Dermis microvascular lymphatic vessel endothelial cell (primary cell): ENCODE measurements around the gene FLOT1. TPM values are rescaled to one million over a fixed set of nuclear protein-coding genes. Genes with fewer than 3 reads are reported as not detected.

Experiments used
- DNase-seq, 2 donors: peaks; one replicate each; pipeline versions ENCODE4 v3.0.0 to v3.0.0-alpha.2; 2010; ENCODE audit warnings: low read depth in 2 of 2
- total RNA-seq: library from RNA; depleted of rRNA; stranded (reverse); fragments of >200 nt; gene quantifications from 2 replicates; pipeline ENCODE4 v1.2.1, GENCODE V29; 2014

The FLOT1 gene
- total RNA-seq, 1 donor from 2014 or later: 55.2 TPM

DNA sequence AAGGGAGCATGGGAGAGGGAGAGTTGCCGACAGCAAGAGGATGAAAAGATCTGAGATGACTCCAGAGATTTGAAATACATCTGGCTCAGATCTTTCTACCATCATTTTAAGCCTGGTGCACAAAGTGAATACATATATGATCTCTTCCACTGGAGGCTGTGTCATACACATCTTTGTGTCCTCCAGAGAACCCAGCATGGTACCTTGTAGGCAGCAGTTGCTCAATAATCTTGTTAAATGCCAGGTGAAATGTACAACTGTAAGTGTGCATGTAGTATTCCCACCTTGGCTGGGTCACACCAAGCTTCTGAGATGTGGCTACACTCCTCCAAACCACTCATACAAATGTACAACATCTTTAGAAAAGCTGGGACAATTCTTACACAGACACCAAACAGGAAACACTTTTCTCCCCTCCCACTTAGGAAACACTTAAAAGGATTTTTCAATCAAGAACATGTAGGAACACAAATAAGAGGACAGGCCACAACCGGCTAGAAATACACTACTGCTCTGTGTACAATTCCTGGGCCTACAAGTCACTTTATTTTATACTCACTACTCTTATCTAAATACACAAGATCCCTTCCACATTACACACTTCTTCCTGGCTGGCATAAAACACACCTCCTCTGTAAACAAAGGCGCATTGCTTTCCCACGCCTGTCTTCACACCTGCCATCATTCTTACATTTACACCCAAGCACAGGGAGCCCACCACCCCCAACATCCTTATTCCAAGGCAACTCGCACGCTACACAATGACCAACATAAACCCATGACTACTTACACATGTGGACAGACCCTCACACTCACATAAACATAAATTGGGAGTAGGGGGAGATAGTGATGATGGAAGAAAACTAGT is 5.6 kb upstream of the FLOT1 start:
- DNase-seq: peak in 1 of 2 donors; percentile 99

DNA sequence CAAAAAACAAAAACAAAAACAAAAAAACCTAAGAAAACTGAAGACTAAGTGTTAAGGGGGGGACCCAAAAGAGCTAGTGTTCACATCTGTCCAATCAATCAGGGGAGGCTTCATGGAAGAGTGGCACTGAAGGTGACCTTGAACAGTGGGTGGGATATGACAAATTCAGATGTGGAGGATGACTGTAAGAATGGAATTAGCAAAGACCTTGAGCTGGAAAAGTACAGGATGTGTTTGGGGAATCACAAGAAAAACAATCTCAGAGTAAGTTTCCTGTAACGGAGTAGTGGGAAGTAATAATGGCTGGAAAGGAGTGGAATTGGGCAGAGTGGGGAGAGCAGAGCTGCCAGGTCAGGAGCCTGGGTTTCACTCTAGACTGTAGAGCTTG is 4.8 kb upstream of the FLOT1 start:
- DNase-seq: peak in 1 of 2 donors; percentile 91

- peak; percentile 95 to 98 for DNase-seq
Observed at GRCh38 chr6:30744054-30744805, 1.7 kb upstream of the FLOT1 start, which contains the start of gene IER3. Gene IER3 (minus strand): TSS chr6:30744547. CDS start chr6:30744518, 29 bp downstream.

DNA sequence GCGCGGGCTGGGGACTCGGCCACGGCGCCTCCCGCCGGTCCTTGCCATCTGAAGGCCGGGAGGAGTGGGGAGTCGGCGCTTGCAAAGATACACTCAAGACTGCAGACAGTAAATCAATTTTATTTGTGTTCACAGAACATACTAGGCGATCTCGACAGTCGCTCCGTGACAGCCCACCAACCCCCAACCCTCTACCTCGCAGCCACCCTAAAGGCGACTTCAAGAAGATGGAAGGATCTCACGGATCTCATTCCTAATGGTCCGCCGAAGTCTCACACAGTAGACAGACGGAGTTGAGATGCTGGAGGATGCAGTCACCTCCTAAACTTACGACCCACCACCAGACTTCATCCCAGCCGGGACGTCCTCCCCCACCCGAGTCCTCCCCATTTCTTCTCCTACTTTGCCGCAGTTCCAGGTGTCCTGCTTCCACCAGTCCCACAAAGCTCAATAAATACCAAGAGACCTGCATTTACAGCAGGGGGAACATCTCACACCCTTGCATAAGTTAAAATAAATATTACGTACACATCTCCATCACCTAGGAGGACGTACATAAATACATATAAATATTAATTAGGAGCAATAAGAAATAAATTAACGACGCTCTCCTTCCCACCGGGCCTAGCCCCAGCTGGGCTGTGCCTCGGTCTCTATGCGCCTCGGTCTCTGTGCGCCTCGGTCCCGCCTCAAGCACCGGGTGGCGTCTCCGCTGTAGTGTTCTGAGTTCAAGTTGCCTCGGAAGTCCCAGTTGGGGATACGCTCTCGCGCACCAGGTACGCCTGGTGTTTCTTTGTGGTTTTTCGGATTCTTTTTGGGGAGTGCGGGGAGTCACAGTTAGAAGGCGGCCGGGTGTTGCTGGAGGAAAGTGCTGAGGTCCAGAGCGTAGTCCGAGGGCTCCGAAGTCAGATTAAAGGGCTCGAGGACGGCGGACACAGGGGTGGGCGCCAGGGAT is 889 bp upstream of the FLOT1 start:
- peak in 1 of 2 donors; percentile 31 for DNase-seq

- DNase-seq: peak in 1 of 2 donors; percentile 84
Observed at GRCh38 chr6:30741789-30742315, 635 bp downstream of the FLOT1 start.

GRCh38 chr6:30741063-30741779 is 1.3 kb downstream of the FLOT1 start:
- DNase-seq: peak in 1 of 2 donors; percentile 57

DNA sequence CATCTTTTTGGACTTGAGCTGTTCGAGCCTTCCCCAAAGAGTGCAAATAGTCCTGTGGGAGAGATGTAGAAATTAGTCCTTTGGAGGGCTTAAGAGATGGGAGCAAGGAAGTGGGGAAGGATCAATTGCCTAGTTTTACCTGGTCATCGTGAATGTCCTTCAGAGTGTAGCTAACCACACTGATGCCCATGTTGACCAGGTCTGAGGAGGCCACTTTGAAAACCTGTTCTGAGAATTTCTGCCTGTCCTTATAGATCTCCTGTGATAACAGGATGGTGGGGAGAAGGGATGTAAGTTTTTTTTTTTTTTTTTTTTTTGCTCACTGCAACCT is 2.0 kb downstream of the FLOT1 start:
- DNase-seq: peak in 1 of 2 donors; percentile 32

DNA sequence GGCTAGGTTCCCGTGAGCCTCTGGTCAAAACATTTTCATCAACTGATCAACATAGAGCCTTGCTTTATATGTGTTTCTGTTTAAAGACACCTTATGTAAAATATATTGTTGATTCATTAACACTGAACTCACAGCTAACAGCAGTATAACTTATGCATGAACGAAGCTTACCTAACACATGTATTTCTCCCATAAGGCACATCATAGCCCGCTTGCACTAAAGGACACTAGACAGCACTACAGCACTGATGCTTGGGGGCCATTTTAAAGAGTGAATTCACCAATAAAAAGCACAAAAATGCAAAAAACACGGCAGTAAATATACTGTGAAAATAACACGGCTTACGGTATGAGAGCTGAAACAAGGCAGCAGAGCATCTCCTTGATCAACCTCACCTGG is 4.0 kb downstream of the FLOT1 start:
- DNase-seq: no peak

GRCh38 chr6:30735668-30736314 is 6.7 kb downstream of the FLOT1 start:
- DNase-seq: no peak

DNA sequence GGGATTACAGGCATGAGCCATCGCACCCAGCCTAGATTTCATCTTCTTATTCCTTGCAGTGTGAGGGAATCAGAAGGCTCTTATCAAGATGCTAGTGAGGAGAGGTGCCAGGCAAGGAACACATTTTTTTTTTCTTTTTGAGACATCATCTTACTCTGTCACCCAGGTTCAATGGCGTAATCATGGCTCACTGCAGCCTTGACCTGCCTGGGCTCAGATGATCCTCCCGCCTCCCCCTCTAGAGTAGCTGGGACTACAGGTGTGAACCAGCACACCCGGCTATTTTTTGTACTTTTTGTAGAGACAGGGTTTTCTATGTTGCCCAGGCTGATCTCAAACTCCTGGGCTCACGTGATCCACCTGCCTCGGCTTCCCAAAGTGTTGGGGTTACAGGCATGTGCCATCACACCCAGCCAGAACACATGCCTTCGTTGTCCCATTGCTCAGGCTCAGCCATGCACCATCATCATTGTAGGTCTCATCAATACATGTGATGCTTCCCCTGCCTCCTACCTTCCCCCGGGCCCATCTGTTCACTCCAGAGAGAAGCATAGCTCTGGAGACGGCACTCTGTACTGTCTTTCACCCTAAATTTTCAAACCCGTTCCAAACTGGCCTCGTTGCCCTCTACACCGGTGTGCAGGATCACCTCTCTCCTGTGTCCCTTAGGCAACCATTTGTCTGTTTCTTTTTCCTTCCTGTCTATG is 10.1 kb downstream of the FLOT1 start:
- no peak for DNase-seq

GRCh38 chr6:30730601-30731435 is 11.7 kb downstream of the FLOT1 start:
- peak in 1 of 2 donors; percentile 86 for DNase-seq

GRCh38 chr6:30727920-30728553 is 14.4 kb downstream of the FLOT1 start:
- peak in 1 of 2 donors; percentile 40 for DNase-seq

DNA sequence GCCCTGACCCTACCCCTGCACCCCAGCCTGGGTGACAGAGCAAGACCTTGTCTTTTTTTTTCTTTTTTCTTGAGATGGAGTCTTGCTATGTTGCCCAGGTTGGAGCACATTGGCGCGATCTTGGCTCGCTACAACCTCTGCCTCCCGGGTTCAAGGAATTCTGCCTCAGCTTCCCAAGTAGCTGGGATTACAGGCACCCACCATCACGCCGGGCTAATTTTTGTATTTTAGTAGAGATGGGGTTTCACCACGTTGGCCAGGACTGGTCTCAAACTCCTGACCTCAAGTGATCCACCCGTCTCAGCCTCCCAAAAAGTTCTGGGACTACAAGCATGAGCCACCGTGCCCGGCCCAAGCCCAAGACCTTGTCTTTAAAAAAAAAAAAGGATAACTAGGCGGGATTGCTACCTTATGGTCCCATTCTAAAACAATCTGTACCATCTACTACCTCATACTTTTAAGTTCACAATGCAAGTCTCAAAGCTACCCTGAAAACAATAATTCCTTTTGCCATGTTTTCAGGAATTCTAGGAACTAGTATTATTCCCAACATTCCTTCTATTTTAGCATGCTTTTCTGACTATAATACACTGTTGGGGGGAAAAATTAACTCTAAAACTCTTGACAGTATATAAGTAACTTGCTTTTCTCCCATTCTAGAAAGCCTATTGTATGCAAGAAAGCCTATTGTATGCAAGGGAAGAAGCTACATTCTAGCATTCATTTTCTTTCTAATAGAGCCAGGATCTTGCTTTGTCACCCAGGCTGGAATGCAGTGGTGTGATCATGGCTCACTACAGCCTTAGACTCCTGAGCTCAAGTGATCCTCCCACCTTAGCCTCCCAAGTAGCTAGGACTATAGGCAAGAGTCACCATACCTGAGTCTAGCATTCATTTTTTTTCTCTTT is 15.7 kb downstream of the FLOT1 start:
- DNase-seq: no peak

GRCh38 chr6:30725713-30726505 is 16.6 kb downstream of the FLOT1 start:
- peak in 1 of 2 donors; percentile 25 for DNase-seq

GRCh38 chr6:30724906-30725667 is 17.4 kb downstream of the FLOT1 start:
- no peak for DNase-seq
